Occipital lobe (tissue), 2 donors: ENCODE results near the gene FBXW4. TPM values are rescaled to one million over a fixed set of nuclear protein-coding genes. Genes with fewer than 3 reads are reported as not detected.
A peak's percentile ranks its signal among the peaks of the same experiment; 100 is the strongest.
"Not testable (repeated sequence)": the region's sequence is repeated elsewhere in the genome, so short reads cannot be mapped to it uniquely, and the experiment has no call there.

Experiments used
- DNase-seq: peaks from one replicate; lab custom pipeline; 2025; lab: John Stamatoyannopoulos, UW
- total RNA-seq: library from RNA; depleted of rRNA; stranded (reverse); fragments of >200 nt; gene quantifications from one replicate; pipeline ENCODE4 v1.2.3, GENCODE V29; 2014

The FBXW4 gene
- total RNA-seq, 1 donor from 2014 or later: 68.3 TPM

GRCh38 chr10:101658975-101659374, 36.0 kb downstream of the FBXW4 start:
- no peak for DNase-seq

- DNase-seq: no peak
Observed at GRCh38 chr10:101656890-101657289, 38.1 kb downstream of the FBXW4 start.

- no peak for DNase-seq
Observed at GRCh38 chr10:101655570-101655969, 39.4 kb downstream of the FBXW4 start.

- DNase-seq: no peak
Observed at GRCh38 chr10:101653536-101653935, 41.4 kb downstream of the FBXW4 start.

- DNase-seq: no peak
Observed at GRCh38 chr10:101651336-101651735, 43.6 kb downstream of the FBXW4 start.

GRCh38 chr10:101650863-101651262, 44.1 kb downstream of the FBXW4 start:
- no peak for DNase-seq

GRCh38 chr10:101649525-101650085, 45.4 kb downstream of the FBXW4 start:
- no peak for DNase-seq

GRCh38 chr10:101647255-101647654, 47.7 kb downstream of the FBXW4 start:
- no peak for DNase-seq

GRCh38 chr10:101646364-101646763, 48.6 kb downstream of the FBXW4 start:
- peak; percentile 23 for DNase-seq

- no peak for DNase-seq
Observed at GRCh38 chr10:101645659-101646058, 49.3 kb downstream of the FBXW4 start.

- DNase-seq: no peak
Observed at GRCh38 chr10:101644002-101644401, 51.0 kb downstream of the FBXW4 start.

- no peak for DNase-seq
Observed at GRCh38 chr10:101643546-101643945, 51.4 kb downstream of the FBXW4 start.

GRCh38 chr10:101639141-101639900, 55.6 kb downstream of the FBXW4 start:
- no peak for DNase-seq

- not testable (repeated sequence) for DNase-seq
Observed at GRCh38 chr10:101633510-101633909, 61.5 kb downstream of the FBXW4 start.

- no peak for DNase-seq
Observed at GRCh38 chr10:101631821-101632475, 63.0 kb downstream of the FBXW4 start.

- no peak for DNase-seq
Observed at GRCh38 chr10:101630633-101630920, 64.4 kb downstream of the FBXW4 start.

GRCh38 chr10:101629837-101630632, 64.9 kb downstream of the FBXW4 start:
- DNase-seq: no peak

GRCh38 chr10:101625821-101626412, 69.1 kb downstream of the FBXW4 start:
- no peak for DNase-seq

GRCh38 chr10:101624526-101625102, 70.4 kb downstream of the FBXW4 start:
- DNase-seq: no peak

- DNase-seq: no peak
Observed at GRCh38 chr10:101623528-101623927, 71.4 kb downstream of the FBXW4 start.

- no peak for DNase-seq
Observed at GRCh38 chr10:101619983-101620382, 75.0 kb downstream of the FBXW4 start.
